KOPT-K1 (cell line): ENCODE results near the gene ERAL1.
"Not testable (repeated sequence)": the region's sequence is repeated elsewhere in the genome, so short reads cannot be mapped to it uniquely, and the experiment has no call there.

Experiments used
- H3K27ac ChIP-seq: fragments of 200-600 bp; sonication (generic); 2 replicates; pipeline ENCODE4 v1.5.1; 2016; ENCODE audit warnings: antibody characterized with exemption, mild to moderate bottlenecking, low read depth, low read length; ENCODE audit not compliant: poor library complexity, severe bottlenecking
- H3K36me3 ChIP-seq: fragments of 200-600 bp; sonication (generic); 2 replicates; pipeline ENCODE4 v1.5.1; 2017; ENCODE audit warnings: antibody characterized with exemption, mild to moderate bottlenecking, low read length, moderate library complexity; ENCODE audit not compliant: insufficient read depth
- H3K9me3 ChIP-seq: fragments of 200-600 bp; sonication (generic); 2 replicates; pipeline ENCODE4 v1.5.1; 2017; ENCODE audit warnings: antibody characterized with exemption, low read length, mild to moderate bottlenecking; ENCODE audit not compliant: insufficient read depth, poor library complexity, severe bottlenecking

The ERAL1 gene

DNA sequence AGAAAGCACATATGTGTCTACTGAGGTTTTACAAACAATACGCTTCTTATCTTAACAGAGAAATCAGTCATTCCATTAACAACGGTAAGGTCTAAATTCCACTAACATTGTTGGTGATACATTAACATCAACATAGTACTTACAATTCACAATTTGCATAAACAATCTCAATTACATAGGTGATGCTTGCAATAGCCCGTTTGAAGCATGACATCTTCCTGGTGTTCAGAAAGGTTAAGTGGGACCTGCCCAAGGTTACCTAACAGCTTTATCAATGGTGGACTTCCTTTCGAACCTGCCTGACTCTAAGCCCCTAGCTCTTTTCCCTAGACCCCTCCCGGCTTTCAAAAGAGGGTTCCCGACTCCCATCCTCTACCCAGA, 12.9 kb upstream of the ERAL1 start:
- Histone ChIP-seq H3K9me3 (no peaks in the 10 kb centered on the region), H3K27ac (peak overlapping the region; percentile 70), H3K36me3 (no peaks in the 10 kb centered on the region)

DNA sequence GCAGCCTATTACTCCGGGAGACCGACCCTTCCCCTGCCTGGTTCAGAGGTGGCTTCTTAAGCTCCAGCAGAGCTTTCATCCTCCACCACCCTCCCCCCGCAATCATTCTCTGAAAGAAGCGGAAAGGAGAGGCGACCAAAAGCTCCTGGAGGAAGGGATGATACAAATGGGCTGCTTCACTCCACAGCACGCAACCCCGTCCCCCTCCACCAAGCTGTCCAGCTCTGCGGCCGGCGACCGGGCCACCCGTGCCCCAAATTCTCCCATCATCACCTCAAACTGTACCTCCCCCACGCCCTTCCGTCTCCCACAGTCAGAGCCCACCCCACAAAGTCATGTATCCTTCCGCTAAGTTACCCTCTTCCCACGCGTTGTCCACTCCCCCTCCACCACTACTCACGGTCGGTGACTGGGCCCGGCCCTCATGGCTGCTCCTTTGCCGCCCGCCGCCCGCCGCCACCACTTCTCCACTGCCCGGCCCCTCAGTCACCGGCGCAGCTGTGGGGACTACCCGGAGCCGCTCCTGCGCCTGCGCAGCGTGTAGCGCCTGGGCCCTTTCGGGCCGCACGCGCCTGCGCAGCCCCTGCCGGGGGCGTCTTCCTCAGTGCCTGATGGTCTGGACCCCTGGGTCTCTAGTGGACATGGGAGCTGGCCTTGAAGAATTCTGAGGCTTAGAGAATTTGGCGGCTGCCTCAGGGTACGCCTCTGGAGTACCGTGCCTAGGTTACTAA, 12.4 kb upstream of the ERAL1 start, which contains the start of gene FAM222B:
Gene FAM222B, minus strand, starts transcription at position 509 of the 731 bp plus-strand sequence. CDS start 76,123 bp downstream, outside the sequence.
- H3K9me3 ChIP-seq, result no peaks in the 10 kb centered on the region
- H3K27ac ChIP-seq, result peak within 1 kb of the TSS; percentile 70
- H3K36me3 ChIP-seq, result no peaks in the 10 kb centered on the region

DNA sequence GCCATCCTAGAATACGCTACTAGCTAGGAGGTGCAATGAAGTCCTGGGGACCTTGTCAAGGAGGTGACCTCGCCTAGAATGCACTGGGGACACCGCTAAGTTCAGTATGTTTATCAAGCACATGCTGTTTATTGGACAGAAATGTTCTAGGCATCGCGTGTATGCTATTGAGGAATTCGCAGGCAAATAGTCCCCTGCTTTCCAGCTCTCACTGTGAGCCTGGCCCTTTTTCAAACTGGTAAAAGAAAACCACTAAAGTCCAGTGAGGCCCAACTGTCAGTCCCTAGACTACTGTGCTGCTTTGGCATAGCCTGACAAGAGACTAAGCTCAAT, 11.0 kb upstream of the ERAL1 start:
- Histone ChIP-seq H3K9me3 (no peaks in the 10 kb centered on the region), H3K36me3 (no peaks in the 10 kb centered on the region), H3K27ac (no peak overlapping the region)

DNA sequence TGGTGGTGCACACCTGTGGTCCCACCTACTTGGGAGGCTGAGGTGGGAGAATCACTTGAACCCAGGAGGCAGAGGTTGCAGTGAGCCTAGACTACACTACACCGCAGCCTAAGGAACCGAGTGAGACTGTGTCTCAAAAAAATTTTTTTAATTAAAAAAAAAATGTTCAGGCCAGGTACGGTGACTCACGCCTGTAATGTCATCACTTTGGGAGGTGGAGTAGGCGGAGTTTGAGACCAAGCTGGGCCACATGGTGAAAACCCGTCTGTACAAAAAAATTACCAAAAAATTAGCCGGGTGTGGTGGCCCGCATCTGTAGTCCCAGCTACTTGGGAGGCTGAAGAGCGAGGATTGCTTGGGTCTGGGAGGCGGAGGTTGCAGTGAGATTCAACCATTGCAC, 8.6 kb upstream of the ERAL1 start:
- Histone ChIP-seq H3K36me3 (no peaks in the 10 kb centered on the region), H3K9me3 (no peaks in the 10 kb centered on the region), H3K27ac (no peak overlapping the region)

DNA sequence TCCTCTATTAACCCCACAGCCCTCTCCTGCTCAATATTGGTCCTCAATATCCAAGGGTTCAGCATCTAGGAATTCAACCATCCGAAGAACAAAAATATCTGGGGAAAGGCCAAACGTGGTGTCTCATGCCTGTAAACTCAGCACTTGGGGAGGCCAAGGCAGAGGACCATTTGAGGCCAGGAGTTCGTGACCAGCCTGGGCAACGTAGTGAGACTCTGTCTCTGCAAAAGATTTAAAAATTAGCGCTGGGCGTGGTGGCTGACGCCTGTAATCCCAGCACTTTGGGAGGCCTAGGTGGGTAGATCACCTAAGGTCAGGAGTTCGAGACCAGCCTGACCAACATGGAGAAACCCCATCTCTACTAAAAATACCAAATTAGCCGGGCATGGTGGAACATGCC, 8.1 kb upstream of the ERAL1 start:
- not testable (repeated sequence) for H3K36me3 ChIP-seq, H3K27ac ChIP-seq, H3K9me3 ChIP-seq

DNA sequence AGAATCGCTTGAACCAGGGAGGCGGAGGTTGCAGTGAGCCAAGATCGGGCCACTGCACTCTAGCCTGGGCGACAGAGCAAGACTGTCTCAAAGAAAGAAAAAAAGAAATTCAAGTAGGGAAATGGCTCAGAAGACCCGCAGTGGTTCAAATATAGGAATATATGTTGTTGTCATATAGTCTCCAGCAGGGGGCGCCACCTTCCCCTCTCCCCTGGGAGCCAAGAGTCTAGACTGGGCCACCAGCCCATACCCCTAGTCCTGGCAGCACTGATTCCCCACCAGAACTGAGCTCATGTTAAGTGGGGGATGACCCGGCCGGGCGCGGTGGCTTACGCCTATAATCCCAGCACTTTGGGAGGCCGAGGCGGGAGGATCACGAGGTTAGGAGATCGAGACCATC, 6.1 kb upstream of the ERAL1 start:
- H3K27ac ChIP-seq, result not testable (repeated sequence)

DNA sequence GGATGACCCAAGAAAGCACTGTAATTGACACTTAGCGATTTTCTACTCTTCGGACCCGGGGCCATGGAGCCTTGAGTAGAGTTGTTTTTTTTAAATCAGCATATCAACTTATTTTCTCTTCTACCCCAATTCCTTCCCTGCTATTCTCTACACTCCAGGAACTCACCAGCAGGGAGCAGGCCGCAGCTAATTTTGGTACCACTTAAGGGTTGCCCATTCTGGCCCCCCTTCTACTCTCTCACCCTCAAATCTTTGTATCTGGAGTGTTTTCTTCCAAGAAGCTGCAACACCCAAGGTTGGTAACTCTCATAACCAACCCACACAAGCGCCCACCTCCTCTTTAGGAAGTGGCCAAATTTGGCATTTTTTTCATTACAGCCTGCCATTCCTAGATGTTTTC, 5.5 kb upstream of the ERAL1 start:
- Histone ChIP-seq H3K36me3 (no peaks in the 10 kb centered on the region), H3K27ac (no peak overlapping the region), H3K9me3 (no peaks in the 10 kb centered on the region)

More for the DNA sequence above, 6.1 kb upstream of the ERAL1 start:
- H3K36me3 ChIP-seq, H3K9me3 ChIP-seq: not testable (repeated sequence)

DNA sequence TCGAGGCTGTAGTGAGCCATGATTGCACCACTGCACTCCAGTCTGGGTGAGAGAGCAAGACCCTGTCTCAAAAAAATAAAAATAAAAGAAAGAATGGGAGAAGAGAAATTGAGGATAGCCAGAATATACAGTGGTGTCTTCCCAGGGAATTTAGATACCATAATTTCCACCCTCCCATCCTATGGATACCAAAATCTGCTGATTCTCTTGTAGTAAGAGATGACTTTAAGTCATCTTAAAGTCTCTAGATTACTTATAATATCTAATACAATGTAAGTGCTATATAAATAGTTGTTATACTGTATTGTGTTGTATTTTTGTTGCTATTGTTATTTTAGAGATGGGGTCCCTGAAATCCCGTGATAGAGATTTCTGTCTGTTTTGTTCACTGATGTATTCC, 1.5 kb upstream of the ERAL1 start:
- Histone ChIP-seq H3K9me3 (no peaks in the 10 kb centered on the region), H3K36me3 (peaks cover 23% of the 10 kb centered on the region), H3K27ac (no peak overlapping the region)

DNA sequence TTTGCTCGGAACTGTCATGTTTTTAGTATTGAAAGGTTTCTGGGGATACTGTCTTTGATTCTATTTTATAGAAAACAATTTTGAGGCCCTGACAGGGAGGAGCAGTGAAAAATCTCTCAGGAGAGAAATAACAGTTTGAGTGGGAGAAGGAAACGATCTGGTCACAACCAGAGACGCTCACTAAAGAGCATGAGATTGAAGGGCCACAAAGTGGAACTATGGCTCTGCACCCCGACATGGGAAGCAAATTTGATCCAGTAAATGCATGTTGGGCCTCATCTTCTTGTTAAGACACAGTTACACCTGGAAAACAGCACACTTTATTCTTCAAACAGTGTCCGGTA, 492 bp downstream of the ERAL1 start:
- H3K27ac ChIP-seq, result peak overlapping the region; percentile 72

DNA sequence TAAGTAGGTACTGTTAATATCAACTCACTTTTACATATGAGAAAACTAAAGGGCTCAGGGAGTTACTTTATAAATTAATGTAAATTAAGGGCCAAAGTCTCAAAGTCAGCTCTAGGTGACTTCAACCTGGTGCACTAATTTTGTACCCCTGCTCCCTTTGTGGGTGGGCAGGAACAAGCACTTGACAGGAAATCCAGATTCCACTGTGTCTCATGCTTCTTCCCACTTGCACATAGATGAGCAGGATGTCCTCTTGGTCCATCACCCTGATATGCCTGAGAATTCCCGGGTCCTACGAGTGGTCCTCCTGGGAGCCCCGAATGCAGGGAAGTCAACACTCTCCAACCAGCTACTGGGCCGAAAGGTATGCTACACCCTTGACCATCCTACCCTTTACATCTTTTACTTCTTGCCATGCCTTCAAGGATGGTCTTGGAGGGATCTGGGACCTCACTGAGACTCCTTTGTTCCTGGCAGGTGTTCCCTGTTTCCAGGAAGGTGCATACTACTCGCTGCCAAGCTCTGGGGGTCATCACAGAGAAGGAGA, 1.3 kb downstream of the ERAL1 start:
- peak overlapping the region; percentile 72 for H3K27ac ChIP-seq
- H3K9me3 ChIP-seq, result no peaks in the 10 kb centered on the region

More for the DNA sequence above, 492 bp downstream of the ERAL1 start:
- H3K9me3 ChIP-seq, result no peaks in the 10 kb centered on the region
- H3K36me3 ChIP-seq, result peaks cover 41% of the 10 kb centered on the region

DNA sequence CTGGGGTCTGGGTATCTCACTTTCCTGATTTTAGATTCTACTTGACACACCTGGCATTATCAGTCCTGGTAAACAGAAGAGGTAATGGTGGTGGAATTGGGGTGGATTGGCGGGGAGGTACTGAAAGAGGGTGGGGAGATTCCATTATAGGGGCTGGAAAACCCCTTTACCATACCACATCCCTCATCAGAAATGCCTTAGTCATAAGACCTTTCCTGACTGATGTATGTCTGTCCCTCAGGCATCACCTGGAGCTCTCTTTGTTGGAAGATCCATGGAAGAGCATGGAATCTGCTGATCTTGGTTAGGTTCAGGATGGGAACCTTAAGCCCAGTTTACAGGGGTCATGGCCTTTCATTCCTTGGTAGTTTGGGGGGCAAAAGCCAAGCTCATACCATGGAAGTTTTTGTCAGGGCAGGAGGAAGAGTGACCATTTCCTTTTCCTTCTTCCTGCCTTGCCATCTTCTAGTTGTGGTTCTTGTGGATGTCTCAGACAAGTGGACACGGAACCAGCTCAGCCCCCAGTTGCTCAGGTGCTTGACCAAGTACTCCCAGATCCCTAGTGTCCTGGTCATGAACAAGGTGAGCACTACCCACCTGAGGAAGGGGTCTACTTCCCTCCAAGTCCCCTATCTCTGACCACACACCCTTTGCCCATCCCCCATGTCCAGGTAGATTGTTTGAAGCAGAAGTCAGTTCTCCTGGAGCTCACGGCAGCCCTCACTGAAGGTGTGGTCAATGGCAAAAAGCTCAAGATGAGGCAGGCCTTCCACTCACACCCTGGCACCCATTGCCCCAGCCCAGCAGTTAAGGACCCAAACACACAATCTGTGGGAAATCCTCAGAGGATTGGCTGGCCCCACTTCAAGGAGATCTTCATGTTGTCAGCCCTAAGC, 3.3 kb downstream of the ERAL1 start:
- Histone ChIP-seq H3K36me3 (peaks cover 54% of the 10 kb centered on the region), H3K27ac (no peak overlapping the region), H3K9me3 (no peaks in the 10 kb centered on the region)

More for the DNA sequence above, 1.3 kb downstream of the ERAL1 start:
- H3K36me3 ChIP-seq, result peaks cover 47% of the 10 kb centered on the region

DNA sequence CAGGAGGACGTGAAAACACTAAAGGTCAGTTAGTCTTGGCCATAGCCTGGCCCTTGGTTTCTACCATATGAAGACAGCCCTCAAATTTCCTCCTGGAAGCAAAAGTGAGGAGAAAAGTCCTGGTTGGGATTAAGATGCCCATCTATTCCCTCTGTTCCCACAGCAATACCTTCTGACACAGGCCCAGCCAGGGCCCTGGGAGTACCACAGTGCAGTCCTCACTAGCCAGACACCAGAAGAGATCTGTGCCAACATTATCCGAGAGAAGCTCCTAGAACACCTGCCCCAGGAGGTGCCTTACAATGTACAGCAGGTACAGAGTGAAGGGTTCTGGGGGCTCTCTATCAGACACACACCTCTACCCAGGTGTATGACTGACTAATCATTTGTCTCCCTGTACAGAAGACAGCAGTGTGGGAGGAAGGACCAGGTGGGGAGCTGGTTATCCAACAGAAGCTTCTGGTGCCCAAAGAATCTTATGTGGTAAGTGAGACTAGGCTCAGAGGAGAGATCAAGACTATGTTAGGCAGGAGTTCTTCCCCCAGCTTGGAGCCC, 4.1 kb downstream of the ERAL1 start:
- Histone ChIP-seq H3K27ac (no peak overlapping the region), H3K9me3 (no peaks in the 10 kb centered on the region), H3K36me3 (peaks cover 54% of the 10 kb centered on the region)

DNA sequence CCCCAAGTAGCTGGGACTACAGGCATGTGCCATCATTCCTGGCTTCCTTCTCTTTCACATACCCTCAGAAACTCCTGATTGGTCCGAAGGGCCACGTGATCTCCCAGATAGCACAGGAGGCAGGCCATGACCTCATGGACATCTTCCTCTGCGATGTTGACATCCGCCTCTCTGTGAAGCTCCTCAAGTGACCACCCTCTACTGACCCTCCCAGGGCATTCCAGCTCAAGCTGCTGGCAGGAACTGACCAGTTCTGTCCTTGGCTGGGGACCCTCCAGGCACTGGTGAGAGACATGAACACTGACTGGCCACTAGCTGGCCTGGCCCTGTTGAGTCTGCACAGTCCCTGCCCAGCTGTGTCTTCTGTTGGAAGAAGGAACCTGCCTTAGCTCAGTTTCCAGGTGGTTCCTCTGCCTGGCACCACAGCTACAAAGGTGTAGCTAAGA, 5.6 kb downstream of the ERAL1 start:
- Histone ChIP-seq H3K27ac (no peak overlapping the region), H3K36me3 (peaks cover 54% of the 10 kb centered on the region), H3K9me3 (no peaks in the 10 kb centered on the region)

DNA sequence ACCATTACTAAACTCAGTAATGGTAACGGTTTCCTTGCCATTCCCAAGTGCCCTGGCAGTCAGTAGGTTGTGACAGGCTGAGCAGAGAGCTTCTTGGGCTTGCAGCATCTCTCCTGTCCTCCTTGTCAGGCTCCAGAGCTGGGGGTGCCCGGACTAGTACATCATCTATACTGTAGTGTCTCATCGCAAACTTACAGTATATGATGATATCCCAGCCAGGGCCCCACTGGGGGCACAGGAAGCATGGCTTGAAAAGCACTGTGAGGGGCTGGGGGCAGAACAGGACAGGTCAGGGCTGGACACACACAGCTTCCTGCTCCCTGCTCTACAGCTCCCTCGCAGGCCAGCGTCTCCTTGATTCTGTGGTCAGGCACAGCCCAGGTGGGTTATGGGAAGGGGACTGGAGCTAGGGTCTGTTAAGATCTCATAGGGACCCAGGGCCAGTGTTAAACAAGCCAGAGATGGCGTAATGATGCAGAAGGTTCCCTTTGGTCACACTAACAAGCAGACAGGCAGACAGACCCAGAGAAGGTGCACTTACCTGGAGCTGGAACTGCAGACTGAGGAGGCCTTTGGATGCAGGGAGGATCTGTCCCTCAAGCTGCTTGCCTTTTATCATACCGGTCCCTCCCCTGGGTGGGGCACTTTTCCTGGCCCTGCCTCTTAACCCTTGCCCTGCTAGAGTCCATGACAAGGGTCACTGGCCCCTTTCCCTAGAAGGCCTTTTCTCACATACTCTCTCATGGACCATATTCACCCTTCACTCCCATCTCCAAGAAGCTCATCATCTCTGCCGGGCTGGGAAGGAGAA, 6.8 kb downstream of the ERAL1 start:
- H3K9me3 ChIP-seq, result no peaks in the 10 kb centered on the region
- no peak overlapping the region for H3K27ac ChIP-seq
- peaks cover 48% of the 10 kb centered on the region for H3K36me3 ChIP-seq
